Activated T-cell treated with anti-CD3 and anti-CD28 coated beads for 48 hours (primary cell): ENCODE results near the gene MBNL2.

Experiments used
- DNase-seq: peaks from one replicate; pipeline ENCODE4 v3.0.0-alpha.2; 2020; ENCODE audit warnings: low read depth

The MBNL2 gene

GRCh38 chr13:97301382-97302095 lies 79.4 kb downstream of the MBNL2 start:
- no peak for DNase-seq

- DNase-seq, result no peak
Measured at GRCh38 chr13:97302611-97303010, 80.5 kb downstream of the MBNL2 start.

GRCh38 chr13:97306106-97306505 lies 84.0 kb downstream of the MBNL2 start:
- no peak for DNase-seq

- no peak for DNase-seq
Measured at GRCh38 chr13:97306645-97307044, 84.5 kb downstream of the MBNL2 start.

GRCh38 chr13:97307118-97307881 lies 85.2 kb downstream of the MBNL2 start:
- DNase-seq, result no peak

GRCh38 chr13:97307882-97308624 lies 85.9 kb downstream of the MBNL2 start:
- DNase-seq, result no peak

- no peak for DNase-seq
Measured at GRCh38 chr13:97308735-97309429, 86.7 kb downstream of the MBNL2 start.

- no peak for DNase-seq
Measured at GRCh38 chr13:97310809-97311436, 88.8 kb downstream of the MBNL2 start.

- DNase-seq, result no peak
Measured at GRCh38 chr13:97311956-97312355, 89.8 kb downstream of the MBNL2 start.

- DNase-seq, result no peak
Measured at GRCh38 chr13:97313551-97314260, 91.6 kb downstream of the MBNL2 start.

GRCh38 chr13:97316390-97316789 lies 94.3 kb downstream of the MBNL2 start:
- DNase-seq, result no peak

- no peak for DNase-seq
Measured at GRCh38 chr13:97317933-97318332, 95.8 kb downstream of the MBNL2 start.

GRCh38 chr13:97318532-97318931 lies 96.4 kb downstream of the MBNL2 start:
- DNase-seq, result no peak

GRCh38 chr13:97319113-97319720 lies 97.1 kb downstream of the MBNL2 start:
- no peak for DNase-seq

- no peak for DNase-seq
Measured at GRCh38 chr13:97321101-97321500, 99.0 kb downstream of the MBNL2 start.

GRCh38 chr13:97321616-97322321 lies 99.6 kb downstream of the MBNL2 start:
- no peak for DNase-seq

- no peak for DNase-seq
Measured at GRCh38 chr13:97322740-97323342, 100.7 kb downstream of the MBNL2 start.

- DNase-seq, result no peak
Measured at GRCh38 chr13:97324115-97324514, 102.0 kb downstream of the MBNL2 start.

- no peak for DNase-seq
Measured at GRCh38 chr13:97325738-97326137, 103.6 kb downstream of the MBNL2 start.

GRCh38 chr13:97327086-97327485 lies 105.0 kb downstream of the MBNL2 start:
- DNase-seq, result no peak
